ENCODE results near the gene PCID2.

Gene PCID2

GRCh38 chr13:113239986-113240385 lies 31.5 kb upstream of the PCID2 start:
- Histone ChIP-seq H3K4me1 (no peaks in the 10 kb centered on the region), H3K9me3 (no peaks in the 10 kb centered on the region), H3K36me3 (peaks cover 32% of the 10 kb centered on the region), H3K4me3 (ENCODE audit: low read depth, low read length) (no peak overlapping the region), H3K27me3 (no peaks in the 10 kb centered on the region)
- no peak for TF ChIP-seq CTCF (IDR thresholded peaks at IDR 0.05; ENCODE audit: low read depth, low read length)
- DNase-seq, result no peak

- H3K4me1 ChIP-seq, result no peaks in the 10 kb centered on the region
- no peak overlapping the region for H3K4me3 ChIP-seq (ENCODE audit: low read depth, low read length)
- peaks cover 28% of the 10 kb centered on the region for H3K36me3 ChIP-seq
- no peaks in the 10 kb centered on the region for H3K27me3 ChIP-seq
- no peaks in the 10 kb centered on the region for H3K9me3 ChIP-seq
- TF ChIP-seq CTCF (IDR thresholded peaks at IDR 0.05; ENCODE audit: low read depth, low read length), result no peak
- DNase-seq, result no peak
These were observed 30.9 kb upstream of the PCID2 start for GRCh38 chr13:113239357-113239756.

- Histone ChIP-seq H3K27me3 (no peaks in the 10 kb centered on the region), H3K36me3 (peaks cover 24% of the 10 kb centered on the region), H3K4me1 (no peaks in the 10 kb centered on the region), H3K4me3 (ENCODE audit: low read depth, low read length) (no peak overlapping the region), H3K9me3 (no peaks in the 10 kb centered on the region)
- DNase-seq, result no peak
- TF ChIP-seq CTCF (IDR thresholded peaks at IDR 0.05; ENCODE audit: low read depth, low read length), result no peak
These were observed 30.1 kb upstream of the PCID2 start for GRCh38 chr13:113238536-113238935.

- TF ChIP-seq CTCF (IDR thresholded peaks at IDR 0.05; ENCODE audit: low read depth, low read length), result no peak
- H3K9me3 ChIP-seq, result no peaks in the 10 kb centered on the region
- H3K4me1 ChIP-seq, result no peaks in the 10 kb centered on the region
- no peak for DNase-seq
- no peaks in the 10 kb centered on the region for H3K27me3 ChIP-seq
- peaks cover 33% of the 10 kb centered on the region for H3K36me3 ChIP-seq
- no peak overlapping the region for H3K4me3 ChIP-seq (ENCODE audit: low read depth, low read length)
These were observed 24.6 kb upstream of the PCID2 start for GRCh38 chr13:113233101-113233500.

GRCh38 chr13:113232208-113233003 lies 23.9 kb upstream of the PCID2 start:
- H3K27me3 ChIP-seq, result no peaks in the 10 kb centered on the region
- peaks cover 37% of the 10 kb centered on the region for H3K36me3 ChIP-seq
- no peak for DNase-seq
- H3K4me3 ChIP-seq (ENCODE audit: low read depth, low read length), result no peak overlapping the region
- no peaks in the 10 kb centered on the region for H3K9me3 ChIP-seq
- H3K4me1 ChIP-seq, result no peaks in the 10 kb centered on the region
- TF ChIP-seq CTCF (IDR thresholded peaks at IDR 0.05; ENCODE audit: low read depth, low read length), result no peak

Data from BE2C (cell line).